ENCODE measurements around the gene TEFM.

Gene TEFM

GRCh38 chr17:30897311-30897710 lies 8.7 kb downstream of the TEFM start:
- TF ChIP-seq CTCF (IDR thresholded peaks at IDR 0.05; ENCODE audit: borderline replicate concordance, insufficient read depth, low read depth, low read length), result no peak
- H3K4me3 ChIP-seq (ENCODE audit: low read depth, low read length), result no peak overlapping the region

GRCh38 chr17:30894236-30894635 lies 11.8 kb downstream of the TEFM start:
- no peak overlapping the region for H3K4me3 ChIP-seq (ENCODE audit: low read depth, low read length)
- TF ChIP-seq CTCF (IDR thresholded peaks at IDR 0.05; ENCODE audit: borderline replicate concordance, insufficient read depth, low read depth, low read length), result no peak

- no peak for TF ChIP-seq CTCF (IDR thresholded peaks at IDR 0.05; ENCODE audit: borderline replicate concordance, insufficient read depth, low read depth, low read length)
- H3K4me3 ChIP-seq (ENCODE audit: low read depth, low read length), result no peak overlapping the region
Observed at GRCh38 chr17:30886187-30886586, 19.9 kb downstream of the TEFM start.

GRCh38 chr17:30869005-30869404 lies 37.0 kb downstream of the TEFM start:
- no peak overlapping the region for H3K4me3 ChIP-seq (ENCODE audit: low read depth, low read length)
- no peak for TF ChIP-seq CTCF (IDR thresholded peaks at IDR 0.05; ENCODE audit: borderline replicate concordance, insufficient read depth, low read depth, low read length)

GRCh38 chr17:30864636-30865035 lies 41.4 kb downstream of the TEFM start:
- no peak for TF ChIP-seq CTCF (IDR thresholded peaks at IDR 0.05; ENCODE audit: borderline replicate concordance, insufficient read depth, low read depth, low read length)

GRCh38 chr17:30858556-30859250 lies 47.3 kb downstream of the TEFM start:
- H3K4me3 ChIP-seq (ENCODE audit: low read depth, low read length), result no peak overlapping the region
- TF ChIP-seq CTCF (IDR thresholded peaks at IDR 0.05; ENCODE audit: borderline replicate concordance, insufficient read depth, low read depth, low read length), result no peak

More at GRCh38 chr17:30864636-30865035, 41.4 kb downstream of the TEFM start:
- H3K4me3 ChIP-seq (ENCODE audit: low read depth, low read length), result no peak overlapping the region

- no peak overlapping the region for H3K4me3 ChIP-seq (ENCODE audit: low read depth, low read length)
- TF ChIP-seq CTCF (IDR thresholded peaks at IDR 0.05; ENCODE audit: borderline replicate concordance, insufficient read depth, low read depth, low read length), result no peak
Observed at GRCh38 chr17:30854146-30854545, 51.9 kb downstream of the TEFM start.
